Measurements from ENCODE around the gene TOM1L2. TPM values are rescaled to one million over a fixed set of nuclear protein-coding genes. Genes with fewer than 3 reads are reported as not detected.

The TOM1L2 gene
- total RNA-seq, 1 donor from 2014 or later = 4.3 TPM

DNA sequence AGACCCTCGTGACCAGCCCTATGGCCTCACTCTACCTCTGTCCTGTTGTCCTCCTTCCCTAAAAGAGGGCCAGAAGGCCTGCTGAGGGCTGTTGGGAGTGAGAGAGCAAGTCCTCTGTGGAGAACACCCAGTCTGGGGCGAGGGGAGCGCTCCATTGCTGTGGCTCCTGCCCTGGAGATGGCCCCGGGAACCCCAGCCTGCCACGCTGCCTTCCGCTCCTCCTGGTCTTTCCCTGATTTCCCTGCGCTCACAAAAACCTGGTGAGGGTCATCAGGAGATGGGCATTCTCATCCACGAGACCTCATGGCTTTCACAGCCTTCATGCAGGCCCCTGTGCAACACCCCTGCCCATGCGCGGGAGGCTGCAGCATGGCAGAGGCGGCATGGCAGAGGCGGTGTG is 21.7 kb upstream of the TOM1L2 start:
- DNase-seq (ENCODE audit: low spot score) = no peak

DNA sequence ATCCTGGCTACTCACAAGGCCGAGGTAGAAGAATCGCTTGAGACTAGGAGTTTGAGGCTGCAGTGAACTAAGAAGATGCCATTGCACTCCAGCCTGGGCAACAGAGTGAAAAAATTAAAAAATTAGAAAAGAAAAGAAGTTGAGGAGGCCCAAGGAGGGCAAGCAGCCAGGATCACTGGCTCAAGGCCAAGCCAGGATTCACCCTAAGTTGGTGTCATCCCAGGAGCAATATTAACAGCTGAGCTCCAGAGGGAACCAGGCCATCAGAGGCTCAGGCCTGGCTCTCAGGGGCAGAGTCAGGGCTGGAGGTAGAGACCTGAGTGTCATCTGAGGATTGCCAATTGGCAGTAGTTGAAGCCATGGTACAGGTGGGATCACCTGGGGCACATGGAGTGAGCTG is 21.2 kb upstream of the TOM1L2 start:
- DNase-seq (ENCODE audit: low spot score) = no peak
- Histone ChIP-seq H3K27me3 (no peaks in the 10 kb centered on the region), H3K27ac (no peak overlapping the region), H3K4me1 (no peaks in the 10 kb centered on the region), H3K4me3 (no peak overlapping the region), H3K36me3 (no peaks in the 10 kb centered on the region), H3K79me2 (ENCODE audit: low read depth) (no peaks in the 10 kb centered on the region), H3K4me2 (no peak overlapping the region), H4K20me1 (ENCODE audit: low read depth) (no peaks in the 10 kb centered on the region), H3K9ac (no peak overlapping the region), H3F3A (ENCODE audit: low read depth) (no peaks in the 10 kb centered on the region), H3K9me3 (ENCODE audit: low read depth) (no peaks in the 10 kb centered on the region), H2AFZ (replicated peaks) (no peak overlapping the region)
- Mint-ChIP-seq H3K27ac (no peak overlapping the region), H3K9me3 (no peaks in the 10 kb centered on the region), H3K36me3 (no peaks in the 10 kb centered on the region), H3K27me3 (ENCODE audit: insufficient read depth, low read depth) (peaks cover 4% of the 10 kb centered on the region), H3K4me1 (peaks cover 8% of the 10 kb centered on the region), H3K4me3 (no peak overlapping the region)
- TF ChIP-seq, protein P1, sequence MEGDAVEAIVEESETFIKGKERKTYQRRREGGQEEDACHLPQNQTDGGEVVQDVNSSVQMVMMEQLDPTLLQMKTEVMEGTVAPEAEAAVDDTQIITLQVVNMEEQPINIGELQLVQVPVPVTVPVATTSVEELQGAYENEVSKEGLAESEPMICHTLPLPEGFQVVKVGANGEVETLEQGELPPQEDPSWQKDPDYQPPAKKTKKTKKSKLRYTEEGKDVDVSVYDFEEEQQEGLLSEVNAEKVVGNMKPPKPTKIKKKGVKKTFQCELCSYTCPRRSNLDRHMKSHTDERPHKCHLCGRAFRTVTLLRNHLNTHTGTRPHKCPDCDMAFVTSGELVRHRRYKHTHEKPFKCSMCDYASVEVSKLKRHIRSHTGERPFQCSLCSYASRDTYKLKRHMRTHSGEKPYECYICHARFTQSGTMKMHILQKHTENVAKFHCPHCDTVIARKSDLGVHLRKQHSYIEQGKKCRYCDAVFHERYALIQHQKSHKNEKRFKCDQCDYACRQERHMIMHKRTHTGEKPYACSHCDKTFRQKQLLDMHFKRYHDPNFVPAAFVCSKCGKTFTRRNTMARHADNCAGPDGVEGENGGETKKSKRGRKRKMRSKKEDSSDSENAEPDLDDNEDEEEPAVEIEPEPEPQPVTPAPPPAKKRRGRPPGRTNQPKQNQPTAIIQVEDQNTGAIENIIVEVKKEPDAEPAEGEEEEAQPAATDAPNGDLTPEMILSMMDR (IDR thresholded peaks at IDR 0.05) = no peak
- TF ChIP-seq EZH2 (IDR thresholded peaks at IDR 0.05) (no peak), EZH2phosphoT487 (IDR thresholded peaks at IDR 0.05) (no peak)

More for the DNA sequence above, 21.7 kb upstream of the TOM1L2 start:
- Mint-ChIP-seq H3K27me3 (ENCODE audit: insufficient read depth, low read depth) (peaks cover 4% of the 10 kb centered on the region), H3K9me3 (no peaks in the 10 kb centered on the region), H3K27ac (no peak overlapping the region), H3K4me3 (no peak overlapping the region), H3K4me1 (peaks cover 8% of the 10 kb centered on the region), H3K36me3 (no peaks in the 10 kb centered on the region)
- Histone ChIP-seq H3K79me2 (ENCODE audit: low read depth) (no peaks in the 10 kb centered on the region), H3K27me3 (no peaks in the 10 kb centered on the region), H3K27ac (no peak overlapping the region), H4K20me1 (ENCODE audit: low read depth) (no peaks in the 10 kb centered on the region), H2AFZ (replicated peaks) (peak overlapping the region; percentile 76), H3K4me2 (no peak overlapping the region), H3K36me3 (no peaks in the 10 kb centered on the region), H3K4me3 (no peak overlapping the region), H3K9ac (no peak overlapping the region), H3K4me1 (no peaks in the 10 kb centered on the region), H3F3A (ENCODE audit: low read depth) (no peaks in the 10 kb centered on the region), H3K9me3 (ENCODE audit: low read depth) (no peaks in the 10 kb centered on the region)
- TF ChIP-seq, protein P1 (IDR thresholded peaks at IDR 0.05) = no peak
- TF ChIP-seq EZH2 (IDR thresholded peaks at IDR 0.05) = no peak
- no peak for TF ChIP-seq EZH2phosphoT487 (IDR thresholded peaks at IDR 0.05)

DNA sequence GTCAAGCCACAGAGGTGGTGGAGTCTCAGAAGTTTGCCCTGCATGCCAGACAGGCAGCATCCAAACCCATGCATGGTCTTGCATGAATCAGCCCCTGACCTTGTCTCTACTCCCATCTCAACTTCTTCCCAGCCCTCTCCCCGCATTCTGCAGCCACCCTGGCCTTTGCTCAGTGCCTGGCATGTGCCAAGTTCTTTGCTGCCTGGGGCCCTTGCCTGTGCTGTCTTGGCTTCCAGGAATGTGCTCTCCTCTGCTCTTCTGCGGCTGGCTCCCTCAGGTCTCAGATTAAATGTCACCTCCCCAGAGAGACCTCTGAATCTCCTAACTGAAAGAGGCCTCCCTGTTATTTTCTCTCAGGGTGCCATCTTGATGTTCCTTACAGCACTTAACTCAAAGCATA is 18.1 kb upstream of the TOM1L2 start:
- H3K9ac ChIP-seq = no peak overlapping the region
- H3K27ac Mint-ChIP-seq = peak overlapping the region; percentile 60

More for the DNA sequence above, 18.1 kb upstream of the TOM1L2 start:
- Histone ChIP-seq H4K20me1 (ENCODE audit: low read depth) (no peaks in the 10 kb centered on the region), H3K27ac (no peak overlapping the region), H3K36me3 (no peaks in the 10 kb centered on the region), H3K4me1 (no peaks in the 10 kb centered on the region), H3K4me2 (no peak overlapping the region), H3K4me3 (no peak overlapping the region), H3K27me3 (no peaks in the 10 kb centered on the region), H3F3A (ENCODE audit: low read depth) (no peaks in the 10 kb centered on the region), H3K9me3 (ENCODE audit: low read depth) (no peaks in the 10 kb centered on the region), H3K79me2 (ENCODE audit: low read depth) (no peaks in the 10 kb centered on the region), H2AFZ (replicated peaks) (no peak overlapping the region)
- Mint-ChIP-seq H3K4me3 (no peak overlapping the region), H3K4me1 (peaks cover 8% of the 10 kb centered on the region), H3K9me3 (no peaks in the 10 kb centered on the region), H3K27me3 (ENCODE audit: insufficient read depth, low read depth) (peaks cover 4% of the 10 kb centered on the region), H3K36me3 (no peaks in the 10 kb centered on the region)
- no peak for DNase-seq (ENCODE audit: low spot score)
- TF ChIP-seq EZH2 (IDR thresholded peaks at IDR 0.05) (no peak), EZH2phosphoT487 (IDR thresholded peaks at IDR 0.05) (no peak)
- TF ChIP-seq, protein P1 (IDR thresholded peaks at IDR 0.05) = no peak
